Measurements from ENCODE around the gene ZNF132.
"Not testable (repeated sequence)": the region's sequence is repeated elsewhere in the genome, so short reads cannot be mapped to it uniquely, and the experiment has no call there.

Gene ZNF132

GRCh38 chr19:58406818-58407657 is 32.9 kb downstream of the ZNF132 start:
- DNase-seq = no peak

- DNase-seq = not testable (repeated sequence)
These were observed 36.0 kb downstream of the ZNF132 start for GRCh38 chr19:58403920-58404478.

- DNase-seq = no peak
These were observed 38.0 kb downstream of the ZNF132 start for GRCh38 chr19:58401840-58402421.

- DNase-seq = peak; percentile 99
These were observed 38.8 kb downstream of the ZNF132 start for GRCh38 chr19:58400916-58401839.

GRCh38 chr19:58400316-58400915 is 39.5 kb downstream of the ZNF132 start:
- no peak for DNase-seq

GRCh38 chr19:58399903-58400302 is 40.0 kb downstream of the ZNF132 start:
- DNase-seq = no peak

- no peak for DNase-seq
These were observed 41.4 kb downstream of the ZNF132 start for GRCh38 chr19:58398545-58398944.

GRCh38 chr19:58398087-58398486 is 41.9 kb downstream of the ZNF132 start:
- no peak for DNase-seq

- DNase-seq = no peak
These were observed 42.4 kb downstream of the ZNF132 start for GRCh38 chr19:58397533-58398037.

- DNase-seq = no peak
These were observed 43.0 kb downstream of the ZNF132 start for GRCh38 chr19:58396691-58397532.

- DNase-seq = no peak
These were observed 43.9 kb downstream of the ZNF132 start for GRCh38 chr19:58395979-58396627.

- DNase-seq = no peak
These were observed 44.6 kb downstream of the ZNF132 start, which contains the start of gene RNF225 for GRCh38 chr19:58395220-58395978. RNF225 (plus strand) TSS chr19:58395656; CDS start chr19:58396090, 434 bp downstream.

GRCh38 chr19:58394821-58395219 is 45.1 kb downstream of the ZNF132 start:
- no peak for DNase-seq

- DNase-seq = no peak
These were observed 46.3 kb downstream of the ZNF132 start for GRCh38 chr19:58393725-58394033.

- DNase-seq = no peak
These were observed 46.8 kb downstream of the ZNF132 start for GRCh38 chr19:58392945-58393724.

- DNase-seq = no peak
These were observed 51.8 kb downstream of the ZNF132 start for GRCh38 chr19:58388175-58388526.

- DNase-seq = no peak
These were observed 52.4 kb downstream of the ZNF132 start for GRCh38 chr19:58387338-58388174.
